Measurements from ENCODE around the gene SWSAP1. TPM values are rescaled to one million over a fixed set of nuclear protein-coding genes. Genes with fewer than 3 reads are reported as not detected.
"Not testable (repeated sequence)": the region's sequence is repeated elsewhere in the genome, so short reads cannot be mapped to it uniquely, and the experiment has no call there.

Gene SWSAP1
- total RNA-seq, 1 donor from 2014 or later, result 4.5 TPM

- Histone ChIP-seq H3K36me3 (no peaks in the 10 kb centered on the region), H3K27me3 (no peaks in the 10 kb centered on the region), H3K27ac (peak overlapping the region; percentile 63 to 85), H3K4me1 (peaks cover 16 to 59% of the 10 kb centered on the region in 2 donors), H3K9me3 (no peaks in the 10 kb centered on the region), H3K4me3 (no peak overlapping the region)
- DNase-seq (ENCODE audit: low spot score in 2 of 2), result no peak
- TF ChIP-seq, protein P1, sequence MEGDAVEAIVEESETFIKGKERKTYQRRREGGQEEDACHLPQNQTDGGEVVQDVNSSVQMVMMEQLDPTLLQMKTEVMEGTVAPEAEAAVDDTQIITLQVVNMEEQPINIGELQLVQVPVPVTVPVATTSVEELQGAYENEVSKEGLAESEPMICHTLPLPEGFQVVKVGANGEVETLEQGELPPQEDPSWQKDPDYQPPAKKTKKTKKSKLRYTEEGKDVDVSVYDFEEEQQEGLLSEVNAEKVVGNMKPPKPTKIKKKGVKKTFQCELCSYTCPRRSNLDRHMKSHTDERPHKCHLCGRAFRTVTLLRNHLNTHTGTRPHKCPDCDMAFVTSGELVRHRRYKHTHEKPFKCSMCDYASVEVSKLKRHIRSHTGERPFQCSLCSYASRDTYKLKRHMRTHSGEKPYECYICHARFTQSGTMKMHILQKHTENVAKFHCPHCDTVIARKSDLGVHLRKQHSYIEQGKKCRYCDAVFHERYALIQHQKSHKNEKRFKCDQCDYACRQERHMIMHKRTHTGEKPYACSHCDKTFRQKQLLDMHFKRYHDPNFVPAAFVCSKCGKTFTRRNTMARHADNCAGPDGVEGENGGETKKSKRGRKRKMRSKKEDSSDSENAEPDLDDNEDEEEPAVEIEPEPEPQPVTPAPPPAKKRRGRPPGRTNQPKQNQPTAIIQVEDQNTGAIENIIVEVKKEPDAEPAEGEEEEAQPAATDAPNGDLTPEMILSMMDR (IDR thresholded peaks at IDR 0.05), result peak; percentile 22 to 46 (median 38)
- intact Hi-C loops (cut with DNase I), result no loop called here
Observed at GRCh38 chr19:11378319-11379189, 4.1 kb downstream of the SWSAP1 start.

DNA sequence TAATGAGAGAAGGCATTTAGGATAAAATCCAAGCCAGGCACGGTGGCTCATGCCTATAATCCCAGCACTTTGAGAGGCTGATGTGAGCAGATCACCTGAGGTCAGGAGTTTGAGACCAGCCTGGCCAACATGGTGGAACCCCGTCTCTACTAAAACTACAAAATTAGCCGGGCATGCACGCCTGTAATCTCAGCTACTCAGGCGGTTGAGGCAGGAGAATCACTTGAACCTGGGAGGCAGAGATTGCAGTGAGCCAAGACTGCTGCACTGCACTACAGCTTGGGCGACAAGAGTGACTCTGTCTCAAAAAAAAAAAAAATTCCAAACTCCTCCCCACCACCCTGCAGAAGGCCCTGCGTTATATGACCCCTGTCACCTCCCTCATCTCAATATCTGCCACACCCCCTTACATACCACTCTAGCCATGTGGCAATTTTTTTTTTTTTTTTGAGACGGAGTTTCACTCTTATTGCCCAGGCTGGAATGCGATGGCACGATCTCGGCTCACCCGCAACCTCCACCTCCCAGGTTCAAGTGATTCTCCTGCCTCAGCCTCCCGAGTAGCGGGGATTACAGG lies 4.9 kb downstream of the SWSAP1 start:
- intact Hi-C loops (cut with DNase I); H3K27me3 ChIP-seq; DNase-seq (ENCODE audit: low spot score in 2 of 2); H3K36me3 ChIP-seq; H3K4me3 ChIP-seq; H3K9me3 ChIP-seq: not testable (repeated sequence)
- Histone ChIP-seq H3K4me1 (peaks cover 17 to 59% of the 10 kb centered on the region in 2 donors), H3K27ac (peak overlapping the region; percentile 63 to 85)

GRCh38 chr19:11379857-11380350 lies 5.4 kb downstream of the SWSAP1 start:
- Histone ChIP-seq H3K4me1 (peaks cover 17 to 59% of the 10 kb centered on the region in 2 donors), H3K4me3 (no peak overlapping the region), H3K27me3 (no peaks in the 10 kb centered on the region), H3K27ac (peak overlapping the region in 1 of 2 donors; percentile 84), H3K9me3 (no peaks in the 10 kb centered on the region), H3K36me3 (no peaks in the 10 kb centered on the region)
- intact Hi-C loops (cut with DNase I), result loop anchor here (2.0 to 5.0 kb wide), 2 partner anchors 39 to 127 kb away; partner anchors contain the start of genes RGL3 and ZNF653
- DNase-seq (ENCODE audit: low spot score in 2 of 2), result no peak
- TF ChIP-seq, protein P1 (IDR thresholded peaks at IDR 0.05), result no peak

- Histone ChIP-seq H3K4me1 (peaks cover 17 to 56% of the 10 kb centered on the region in 2 donors), H3K27ac (peak overlapping the region; percentile 81 to 84), H3K36me3 (no peaks in the 10 kb centered on the region), H3K27me3 (no peaks in the 10 kb centered on the region), H3K4me3 (peak overlapping the region; percentile 71 to 81), H3K9me3 (no peaks in the 10 kb centered on the region)
- DNase-seq (ENCODE audit: low spot score in 2 of 2), result peak; percentile 88 to 97
- TF ChIP-seq, protein P1 (IDR thresholded peaks at IDR 0.05), result peak; percentile 70 to 87 (median 71)
- intact Hi-C loops (cut with DNase I), result loop anchor here (1.0 to 5.0 kb wide), 4 partner anchors 26 to 126 kb away; partner anchors contain the start of genes ODAD3, PLPPR2, PRKCSH and RGL3
Observed at GRCh38 chr19:11380653-11381537, 6.4 kb downstream of the SWSAP1 start.

DNA sequence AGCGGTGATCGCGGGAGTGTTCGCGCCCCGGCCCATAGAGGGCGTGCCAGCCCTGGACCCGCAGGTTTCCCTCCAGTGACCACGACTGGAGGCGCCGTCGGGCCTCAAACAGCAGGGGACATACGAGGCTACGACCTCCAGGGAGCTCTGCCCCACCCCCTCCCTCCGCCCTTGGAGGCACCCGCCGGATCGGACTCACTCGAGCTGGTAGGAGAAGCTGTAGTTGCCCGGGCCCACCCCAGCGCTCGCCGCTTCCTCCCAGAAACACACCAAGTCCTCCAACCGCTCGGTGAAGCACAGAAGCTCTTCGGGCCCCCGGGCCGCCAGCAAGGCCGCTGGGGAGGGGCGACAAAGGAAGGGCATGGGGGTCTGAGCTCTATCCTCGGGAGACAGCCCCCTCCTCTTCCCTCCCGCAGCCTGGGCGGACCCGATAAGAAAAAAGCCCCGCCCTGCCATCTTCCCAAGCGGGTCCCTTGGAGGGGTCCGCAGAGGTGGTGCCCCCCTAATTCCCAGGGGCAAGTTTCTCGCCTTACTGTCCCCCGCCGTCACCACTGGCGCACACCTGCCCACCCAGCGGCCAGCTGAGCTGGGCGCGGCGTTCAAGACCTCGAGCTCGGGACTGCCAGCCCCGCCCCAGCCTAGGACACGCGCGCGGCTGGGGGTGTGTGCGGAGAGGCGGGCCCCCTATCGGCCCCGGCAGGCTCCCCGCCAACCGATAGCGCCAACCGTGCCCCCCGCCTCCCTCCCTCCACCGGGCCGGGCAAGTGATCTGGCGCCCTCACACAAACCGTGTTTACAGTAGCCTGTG lies 8.6 kb downstream of the SWSAP1 start:
- intact Hi-C loops (cut with DNase I), result loop anchor here (5.0 kb wide), 1 partner anchor 124 kb away; the partner anchor contains the start of gene ZNF653
- no peaks in the 10 kb centered on the region for H3K9me3 ChIP-seq
- no peaks in the 10 kb centered on the region for H3K27me3 ChIP-seq
- DNase-seq (ENCODE audit: low spot score in 2 of 2), result peak in 1 of 2 donors; percentile 75
- H3K4me3 ChIP-seq, result peak overlapping the region; percentile 46 to 57
- no peaks in the 10 kb centered on the region for H3K36me3 ChIP-seq
- TF ChIP-seq, protein P1 (IDR thresholded peaks at IDR 0.05), result peak; percentile 44 to 51 (median 49)
- no peak overlapping the region for H3K27ac ChIP-seq
- H3K4me1 ChIP-seq, result peaks cover 14 to 36% of the 10 kb centered on the region in 2 donors
